ENCODE measurements around the gene SIGLEC14. TPM values are rescaled to one million over a fixed set of nuclear protein-coding genes. Genes with fewer than 3 reads are reported as not detected.

SIGLEC14 gene
- total RNA-seq, 1 donor from 2014 or later, result not detected

- no peak for DNase-seq (ENCODE audit: low spot score)
- no peaks in the 10 kb centered on the region for H3K9me3 Mint-ChIP-seq (ENCODE audit: low read depth)
- H3K27ac Mint-ChIP-seq (ENCODE audit: unreplicated experiment), result peak within 1 kb of the TSS; percentile 83
- TF ChIP-seq, protein P1, sequence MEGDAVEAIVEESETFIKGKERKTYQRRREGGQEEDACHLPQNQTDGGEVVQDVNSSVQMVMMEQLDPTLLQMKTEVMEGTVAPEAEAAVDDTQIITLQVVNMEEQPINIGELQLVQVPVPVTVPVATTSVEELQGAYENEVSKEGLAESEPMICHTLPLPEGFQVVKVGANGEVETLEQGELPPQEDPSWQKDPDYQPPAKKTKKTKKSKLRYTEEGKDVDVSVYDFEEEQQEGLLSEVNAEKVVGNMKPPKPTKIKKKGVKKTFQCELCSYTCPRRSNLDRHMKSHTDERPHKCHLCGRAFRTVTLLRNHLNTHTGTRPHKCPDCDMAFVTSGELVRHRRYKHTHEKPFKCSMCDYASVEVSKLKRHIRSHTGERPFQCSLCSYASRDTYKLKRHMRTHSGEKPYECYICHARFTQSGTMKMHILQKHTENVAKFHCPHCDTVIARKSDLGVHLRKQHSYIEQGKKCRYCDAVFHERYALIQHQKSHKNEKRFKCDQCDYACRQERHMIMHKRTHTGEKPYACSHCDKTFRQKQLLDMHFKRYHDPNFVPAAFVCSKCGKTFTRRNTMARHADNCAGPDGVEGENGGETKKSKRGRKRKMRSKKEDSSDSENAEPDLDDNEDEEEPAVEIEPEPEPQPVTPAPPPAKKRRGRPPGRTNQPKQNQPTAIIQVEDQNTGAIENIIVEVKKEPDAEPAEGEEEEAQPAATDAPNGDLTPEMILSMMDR (IDR thresholded peaks at IDR 0.05), result no peak
- H3K27me3 Mint-ChIP-seq (ENCODE audit: low read depth), result no peaks in the 10 kb centered on the region
- peaks cover 63% of the 10 kb centered on the region for H3K4me1 Mint-ChIP-seq (ENCODE audit: low read depth)
- peak within 1 kb of the TSS; percentile 88 for H3K4me3 Mint-ChIP-seq (ENCODE audit: unreplicated experiment)
- peaks cover 43% of the 10 kb centered on the region for H3K36me3 Mint-ChIP-seq (ENCODE audit: low read depth)
Measured at GRCh38 chr19:51693260-51693659, 46.6 kb upstream of the SIGLEC14 start, which contains the start of gene SPACA6. TSS of gene SPACA6 (plus strand) at chr19:51693330. CDS start at chr19:51693527, 197 bp downstream.

DNA sequence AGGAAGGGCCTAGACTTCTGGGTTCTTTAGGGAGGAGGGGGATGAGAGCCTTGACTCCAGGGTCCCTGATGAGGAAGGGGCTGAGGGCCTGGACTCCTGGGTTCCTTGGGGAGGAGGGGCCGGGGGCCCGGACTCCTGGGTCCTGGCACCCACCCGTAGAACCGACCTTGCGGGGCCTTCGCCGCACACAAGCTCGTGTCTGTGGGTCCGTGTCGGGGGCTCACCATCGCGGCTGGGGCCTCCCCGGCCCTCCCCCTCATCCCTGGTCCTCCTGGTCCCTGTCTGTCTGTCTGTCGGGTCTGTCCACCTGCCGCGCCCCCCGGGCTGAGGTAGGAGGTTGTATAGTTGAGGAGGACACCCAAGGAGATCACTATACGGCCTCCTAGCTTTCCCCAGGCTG is 45.8 kb upstream of the SIGLEC14 start:
- TF ChIP-seq, protein P1 (IDR thresholded peaks at IDR 0.05), result no peak
- no peak for DNase-seq (ENCODE audit: low spot score)
- H3K4me1 Mint-ChIP-seq (ENCODE audit: low read depth), result peaks cover 66% of the 10 kb centered on the region
- H3K36me3 Mint-ChIP-seq (ENCODE audit: low read depth), result peaks cover 37% of the 10 kb centered on the region
- no peaks in the 10 kb centered on the region for H3K9me3 Mint-ChIP-seq (ENCODE audit: low read depth)
- H3K27ac Mint-ChIP-seq (ENCODE audit: unreplicated experiment), result peak overlapping the region; percentile 83
- H3K4me3 Mint-ChIP-seq (ENCODE audit: unreplicated experiment), result peak overlapping the region; percentile 88
- H3K27me3 Mint-ChIP-seq (ENCODE audit: low read depth), result no peaks in the 10 kb centered on the region

- peaks cover 31% of the 10 kb centered on the region for H3K36me3 Mint-ChIP-seq (ENCODE audit: low read depth)
- H3K9me3 Mint-ChIP-seq (ENCODE audit: low read depth), result no peaks in the 10 kb centered on the region
- H3K27ac Mint-ChIP-seq (ENCODE audit: unreplicated experiment), result peak overlapping the region; percentile 89
- H3K27me3 Mint-ChIP-seq (ENCODE audit: low read depth), result no peaks in the 10 kb centered on the region
- H3K4me1 Mint-ChIP-seq (ENCODE audit: low read depth), result peaks cover 64% of the 10 kb centered on the region
- TF ChIP-seq, protein P1 (IDR thresholded peaks at IDR 0.05), result no peak
- DNase-seq (ENCODE audit: low spot score), result no peak
- peak overlapping the region; percentile 88 for H3K4me3 Mint-ChIP-seq (ENCODE audit: unreplicated experiment)
Measured at GRCh38 chr19:51691584-51692428, 45.2 kb upstream of the SIGLEC14 start.

- H3K9me3 Mint-ChIP-seq (ENCODE audit: low read depth), result no peaks in the 10 kb centered on the region
- peaks cover 28% of the 10 kb centered on the region for H3K36me3 Mint-ChIP-seq (ENCODE audit: low read depth)
- no peak for DNase-seq (ENCODE audit: low spot score)
- peak overlapping the region; percentile 88 for H3K4me3 Mint-ChIP-seq (ENCODE audit: unreplicated experiment)
- peaks cover 66% of the 10 kb centered on the region for H3K4me1 Mint-ChIP-seq (ENCODE audit: low read depth)
- TF ChIP-seq, protein P1 (IDR thresholded peaks at IDR 0.05), result no peak
- no peaks in the 10 kb centered on the region for H3K27me3 Mint-ChIP-seq (ENCODE audit: low read depth)
- peak overlapping the region; percentile 89 for H3K27ac Mint-ChIP-seq (ENCODE audit: unreplicated experiment)
Measured at GRCh38 chr19:51691074-51691583, 44.5 kb upstream of the SIGLEC14 start.

DNA sequence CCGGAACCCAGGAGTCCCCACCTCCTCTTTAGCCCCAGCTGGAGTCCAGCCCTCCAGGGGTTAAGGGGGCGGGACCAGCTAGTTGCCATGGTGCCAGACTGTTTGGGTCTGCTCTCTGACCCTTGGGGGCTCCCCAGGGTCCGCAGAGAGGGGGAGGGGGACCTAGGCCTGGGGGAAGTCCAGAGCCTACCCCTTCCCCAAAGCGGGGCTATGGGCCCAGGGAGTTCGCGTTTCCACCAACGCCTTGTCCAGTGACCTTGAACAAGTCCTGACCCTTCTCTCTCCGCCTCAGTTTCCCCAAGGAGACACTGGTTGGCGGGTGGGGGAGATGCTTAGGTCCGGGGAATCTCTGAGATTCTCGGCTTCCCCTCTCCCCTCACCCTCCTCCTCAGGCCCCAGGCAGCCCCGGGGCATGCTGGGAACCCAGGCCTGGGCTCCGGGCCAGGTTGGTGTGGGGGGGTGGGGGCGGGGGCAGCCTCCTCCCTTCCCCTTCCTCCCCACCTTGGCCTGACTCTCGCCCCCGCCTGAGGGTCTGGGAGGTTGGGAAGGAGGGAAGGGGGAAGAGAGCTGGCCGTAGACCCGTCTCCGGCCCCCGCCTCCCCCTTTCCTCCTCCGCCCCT is 43.9 kb upstream of the SIGLEC14 start:
- peaks cover 22% of the 10 kb centered on the region for H3K36me3 Mint-ChIP-seq (ENCODE audit: low read depth)
- H3K27ac Mint-ChIP-seq (ENCODE audit: unreplicated experiment), result peak overlapping the region; percentile 94
- TF ChIP-seq, protein P1 (IDR thresholded peaks at IDR 0.05), result no peak
- H3K4me3 Mint-ChIP-seq (ENCODE audit: unreplicated experiment), result peak overlapping the region; percentile 88
- DNase-seq (ENCODE audit: low spot score), result peak; percentile 90
- no peaks in the 10 kb centered on the region for H3K27me3 Mint-ChIP-seq (ENCODE audit: low read depth)
- H3K4me1 Mint-ChIP-seq (ENCODE audit: low read depth), result peaks cover 61% of the 10 kb centered on the region
- no peaks in the 10 kb centered on the region for H3K9me3 Mint-ChIP-seq (ENCODE audit: low read depth)

Measured in chondrocyte (in vitro differentiated cells).